Left cardiac atrium (tissue), 4 donors: Measurements from ENCODE around the gene WDR6. TPM values are rescaled to one million over a fixed set of nuclear protein-coding genes. Genes with fewer than 3 reads are reported as not detected.

Experiments used
- ATAC-seq, 2 donors: fragments of 200-7000 bp; cut with Tn5 transposase; one replicate each; pipeline ENCODE4 v1.9.1; 2020; ENCODE audit warnings: mild to moderate bottlenecking in 2 of 2, moderate library complexity in 2 of 2
- DNase-seq: peaks from one replicate; pipeline ENCODE4 v3.0.0-alpha.2; 2020
- intact Hi-C, 2 donors: fragments of 100-400 bp; cut with DNase I; formaldehyde crosslinking; loops; one replicate each; pipeline versions ENCODE4 v1.14.1 to v1.15.1; 2022 to 2023
- total RNA-seq, 2 donors: library from RNA; stranded (reverse); fragmentation: NEBNext Ultra II Directional; extraction: Animal tissue kit (Norgen Biotek cat#: 25700); gene quantifications; one replicate each; pipeline ENCODE4 v1.2.1, GENCODE V29; 2021
- donor health status: DM: no; HTN: yes; CAD: no.
- donor health status: DM: no; HTN: yes; CAD: no; lungs with severe emphysema.
- donor health status: DM: yes; HTN: yes; CAD: no.
- donor health status: Dilated cardiomyopathy.

Gene WDR6
- total RNA-seq, 2 donors from 2014 or later = 76.1 to 77.1 TPM

- intact Hi-C loops = loop anchor here (5.0 to 10.0 kb wide), 2 partner anchors 456 to 458 kb away; no protein-coding TSS in a partner anchor
- DNase-seq (no peak), ATAC-seq (no peak)
These were observed 17.9 kb upstream of the WDR6 start for GRCh38 chr3:48989126-48989795.

DNA sequence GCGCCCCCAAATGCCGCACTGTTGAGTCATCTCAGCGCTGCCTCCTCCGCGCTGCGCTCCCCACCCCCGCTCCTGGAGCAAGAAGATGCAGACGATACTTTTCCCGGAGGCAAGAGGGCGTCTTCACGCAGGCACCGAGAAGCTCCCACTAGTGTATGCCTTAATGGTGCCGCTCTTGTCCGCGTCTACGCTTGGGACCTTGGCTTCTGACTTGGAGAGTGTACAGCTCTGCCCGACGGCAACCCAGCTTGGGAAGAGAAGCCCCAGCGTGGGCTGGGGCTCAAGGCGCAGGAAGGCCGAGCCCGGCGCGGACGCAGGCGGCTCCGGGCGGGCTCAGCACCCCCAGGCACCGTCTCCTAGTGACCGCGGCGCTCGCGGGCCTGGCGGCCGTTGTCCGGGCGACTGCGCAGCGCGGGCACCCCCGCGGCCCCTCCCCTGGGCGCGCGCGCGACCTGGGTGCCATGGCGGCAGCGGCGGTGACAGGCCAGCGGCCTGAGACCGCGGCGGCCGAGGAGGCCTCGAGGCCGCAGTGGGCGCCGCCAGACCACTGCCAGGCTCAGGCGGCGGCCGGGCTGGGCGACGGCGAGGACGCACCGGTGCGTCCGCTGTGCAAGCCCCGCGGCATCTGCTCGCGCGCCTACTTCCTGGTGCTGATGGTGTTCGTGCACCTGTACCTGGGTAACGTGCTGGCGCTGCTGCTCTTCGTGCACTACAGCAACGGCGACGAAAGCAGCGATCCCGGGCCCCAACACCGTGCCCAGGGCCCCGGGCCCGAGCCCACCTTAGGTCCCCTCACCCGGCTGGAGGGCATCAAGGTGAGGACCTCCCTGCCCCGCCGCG, 17.2 kb upstream of the WDR6 start, which contains the start of gene P4HTM:
TSS of gene P4HTM (plus strand) at position 446 of the 840 bp plus-strand sequence. CDS start at position 462, 16 bp downstream.
- DNase-seq = peak; percentile 92
- ATAC-seq = peak; percentile 92
- intact Hi-C loops = loop anchor here (5.0 to 10.0 kb wide), 2 partner anchors 455 to 457 kb away; no protein-coding TSS in a partner anchor

- ATAC-seq = peak; percentile 20 to 31
- DNase-seq = peak; percentile 34
- intact Hi-C loops = no loop called here
These were observed 16.3 kb upstream of the WDR6 start for GRCh38 chr3:48990636-48991469.

DNA sequence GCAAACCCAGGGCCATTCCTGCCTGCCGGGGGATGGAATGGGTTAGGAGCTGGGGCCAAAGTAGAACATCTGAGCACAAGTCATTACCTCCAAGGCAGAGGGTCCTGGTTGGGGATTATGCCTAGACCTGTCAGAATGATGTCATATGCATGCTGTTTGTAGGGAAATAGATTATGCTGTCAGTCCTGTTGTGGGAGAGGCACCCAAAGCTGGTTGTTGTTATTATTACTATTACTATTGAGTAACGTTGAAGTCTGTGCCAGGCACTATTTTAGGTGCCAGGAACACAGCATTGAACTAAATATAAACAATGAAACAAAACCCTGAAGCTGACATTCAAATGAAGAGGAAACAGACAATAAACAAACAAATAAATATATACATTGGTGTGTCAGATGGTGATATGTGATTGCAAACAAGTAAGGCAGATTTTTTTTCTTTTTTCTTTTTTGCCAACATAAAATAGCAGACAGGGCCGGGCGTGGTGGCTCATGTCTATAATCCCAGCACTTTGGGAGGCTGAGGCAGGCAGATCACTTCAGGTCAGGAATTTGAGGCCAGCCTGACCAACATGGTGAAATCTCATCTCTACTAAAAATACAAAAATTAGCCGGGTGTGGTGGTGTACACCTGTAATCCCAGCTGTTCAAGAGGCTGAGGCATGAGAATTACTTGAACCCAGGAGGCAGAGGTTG, 15.2 kb upstream of the WDR6 start:
- DNase-seq (no peak), ATAC-seq (no peak)
- intact Hi-C loops = no loop called here

- DNase-seq (no peak), ATAC-seq (no peak)
- intact Hi-C loops = no loop called here
These were observed 13.4 kb upstream of the WDR6 start for GRCh38 chr3:48993834-48994233.

DNA sequence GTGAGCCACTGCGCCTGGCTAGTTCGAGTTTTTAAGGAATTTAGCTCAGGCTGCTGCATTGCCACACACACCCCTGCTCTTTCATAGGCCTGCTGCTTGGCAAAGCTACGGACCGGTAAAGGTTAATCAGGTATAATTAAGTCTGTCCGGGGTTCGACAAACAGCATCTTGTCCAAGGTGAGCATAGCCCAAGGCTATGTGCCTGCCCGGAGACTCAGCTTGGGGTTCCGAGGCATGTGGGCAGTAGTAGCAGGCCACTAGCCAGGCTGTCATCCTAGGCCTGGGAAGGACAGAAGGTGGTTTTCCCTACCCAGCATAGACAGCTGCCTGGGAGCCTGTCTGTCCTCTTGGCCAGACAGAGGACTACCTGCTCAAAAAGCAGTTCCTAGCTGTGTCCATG, 10.6 kb upstream of the WDR6 start:
- no peak for DNase-seq

GRCh38 chr3:48997102-48997635, 10.0 kb upstream of the WDR6 start:
- intact Hi-C loops = no loop called here
- ATAC-seq (no peak), DNase-seq (no peak)

More for the DNA sequence above, 10.6 kb upstream of the WDR6 start:
- intact Hi-C loops = no loop called here
- ATAC-seq = no peak

GRCh38 chr3:48997714-48998637, 9.2 kb upstream of the WDR6 start:
- DNase-seq = no peak
- ATAC-seq = no peak
- intact Hi-C loops = no loop called here

GRCh38 chr3:48999085-48999858, 7.9 kb upstream of the WDR6 start:
- intact Hi-C loops = no loop called here
- no peak for ATAC-seq
- no peak for DNase-seq

GRCh38 chr3:49001155-49001554, 6.0 kb upstream of the WDR6 start:
- DNase-seq = no peak
- ATAC-seq = no peak
- intact Hi-C loops = no loop called here

GRCh38 chr3:49004352-49005302, 2.6 kb upstream of the WDR6 start:
- ATAC-seq (no peak), DNase-seq (no peak)
- intact Hi-C loops = no loop called here

DNA sequence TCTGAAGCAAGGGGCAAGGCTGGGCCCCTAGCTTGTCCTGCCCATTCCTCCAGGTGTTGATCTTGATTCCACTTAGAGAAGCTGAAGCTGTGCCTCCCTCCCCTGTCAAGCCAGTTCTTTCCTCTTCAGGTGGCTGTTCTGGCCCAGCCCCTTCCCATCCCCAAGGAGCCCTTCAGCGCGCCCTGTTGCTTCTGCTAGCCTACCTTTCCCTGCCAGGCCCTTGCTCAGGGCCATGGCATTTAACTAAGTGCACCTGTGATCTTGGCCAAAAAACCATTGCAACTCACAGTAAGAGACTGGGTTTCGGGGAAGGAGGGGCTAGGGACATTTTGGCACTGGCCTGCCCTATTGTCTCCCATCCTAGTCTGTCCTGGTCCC, 1.9 kb upstream of the WDR6 start:
- intact Hi-C loops = no loop called here
- ATAC-seq (no peak), DNase-seq (no peak)

GRCh38 chr3:49005998-49006397, 1.2 kb upstream of the WDR6 start:
- intact Hi-C loops = no loop called here
- ATAC-seq (no peak), DNase-seq (no peak)

DNA sequence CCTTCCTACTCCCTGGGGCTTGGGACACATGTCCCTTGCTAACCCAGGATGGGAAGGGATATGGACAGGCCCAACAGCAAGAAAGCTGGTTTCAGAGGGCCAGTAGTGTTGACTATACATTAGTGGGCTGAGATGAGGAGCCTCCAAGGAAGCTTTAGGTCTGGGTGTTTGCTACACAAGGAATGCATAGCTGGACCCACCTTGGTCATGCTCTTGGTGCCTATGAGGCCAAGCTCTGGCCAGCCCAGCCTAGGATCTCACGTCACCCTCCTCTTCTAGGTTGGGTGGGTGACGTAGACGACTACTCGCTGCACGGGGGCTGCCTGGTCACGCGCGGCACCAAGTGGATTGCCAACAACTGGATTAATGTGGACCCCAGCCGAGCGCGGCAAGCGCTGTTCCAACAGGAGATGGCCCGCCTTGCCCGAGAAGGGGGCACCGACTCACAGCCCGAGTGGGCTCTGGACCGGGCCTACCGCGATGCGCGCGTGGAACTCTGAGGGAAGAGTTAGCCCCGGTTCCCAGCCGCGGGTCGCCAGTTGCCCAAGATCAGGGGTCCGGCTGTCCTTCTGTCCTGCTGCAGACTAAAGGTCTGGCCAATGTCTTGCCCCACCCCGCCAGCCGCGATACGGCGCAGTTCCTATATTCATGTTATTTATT, 653 bp upstream of the WDR6 start:
- peak; percentile 15 to 16 for ATAC-seq
- peak; percentile 53 for DNase-seq
- intact Hi-C loops = no loop called here

DNA sequence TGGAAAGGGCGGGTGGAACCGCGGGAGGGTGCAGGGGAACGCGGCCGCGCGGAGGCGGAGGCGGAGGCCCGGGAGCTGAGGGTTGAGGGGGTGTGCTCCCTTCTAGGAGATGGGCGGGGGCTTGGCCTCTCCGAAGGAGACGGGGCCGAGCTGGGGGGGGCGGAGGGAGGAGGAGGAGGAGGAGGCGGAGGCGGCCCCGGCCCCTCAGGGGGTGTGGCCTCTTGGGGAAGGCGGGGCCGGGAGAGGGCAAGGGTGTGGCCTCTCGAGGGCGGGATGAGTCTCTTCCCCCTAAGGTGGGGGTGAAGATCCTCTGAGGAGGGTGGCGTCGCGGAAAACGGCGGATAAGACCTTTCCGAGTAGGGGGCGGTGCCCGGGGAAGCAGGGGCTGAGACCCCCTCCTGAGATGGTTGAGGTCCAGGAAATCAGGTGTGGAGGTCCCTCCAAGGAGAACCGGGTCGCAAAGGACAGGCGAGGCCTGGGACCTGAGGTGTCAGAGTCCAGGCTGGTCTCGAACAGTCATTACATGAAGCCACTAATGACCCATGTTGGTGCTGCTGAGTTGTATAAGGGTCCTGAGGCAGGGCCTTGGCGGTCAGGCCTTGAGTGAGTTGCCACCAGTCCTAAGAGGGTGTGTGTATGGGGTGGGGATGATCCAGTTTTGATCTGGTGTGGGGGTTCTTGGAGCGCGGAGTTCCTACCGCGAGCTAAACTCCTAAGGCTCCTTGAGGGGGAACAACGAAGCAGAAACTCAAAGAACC, 759 bp downstream of the WDR6 start:
- ATAC-seq (peak; percentile 83 to 89), DNase-seq (peak; percentile 91)
- intact Hi-C loops = no loop called here
